GM23338 (cell line): ENCODE data around the gene TPST1. TPM values are rescaled to one million over a fixed set of nuclear protein-coding genes. Genes with fewer than 3 reads are reported as not detected.
A peak's percentile ranks its signal among the peaks of the same experiment; 100 is the strongest.

ENCODE experiments used
- ATAC-seq: fragments of 200-7000 bp; cut with Tn5 transposase; 3 replicates; pipeline ENCODE4 v1.9.1; 2020
- DNase-seq: peaks from one replicate; pipeline ENCODE4 v3.0.0-alpha.2; 2015; ENCODE audit warnings: low spot score
- H2AFZ ChIP-seq: fragments of 200-600 bp; sonication (generic); 2 replicates; pipeline ENCODE4 v1.8.0; 2016; ENCODE audit warnings: antibody characterized with exemption, mild to moderate bottlenecking, moderate library complexity
- H3F3A ChIP-seq: fragments of 200-600 bp; sonication (generic); replicated peaks from 2 replicates; pipeline ENCODE4 v1.8.0; 2017; ENCODE audit warnings: antibody characterized with exemption, mixed run types, low read depth
- H3K27ac ChIP-seq: fragments of 200-600 bp; sonication (generic); 2 replicates; pipeline ENCODE4 v1.6.1; 2016; ENCODE audit warnings: low read depth
- H3K27me3 ChIP-seq: fragments of 200-600 bp; sonication (generic); 2 replicates; pipeline ENCODE4 v1.8.0; 2016; ENCODE audit warnings: mild to moderate bottlenecking, mixed run types, moderate library complexity; ENCODE audit not compliant: insufficient read depth
- H3K36me3 ChIP-seq: fragments of 200-600 bp; sonication (generic); 2 replicates; pipeline ENCODE4 v1.8.0; 2016; ENCODE audit warnings: mild to moderate bottlenecking; ENCODE audit not compliant: insufficient read depth
- H3K4me1 ChIP-seq: fragments of 200-600 bp; sonication (generic); 2 replicates; pipeline ENCODE4 v1.8.0; 2016; ENCODE audit warnings: mild to moderate bottlenecking, moderate library complexity; ENCODE audit not compliant: insufficient read depth
- H3K4me2 ChIP-seq: fragments of 200-600 bp; sonication (generic); 2 replicates; pipeline ENCODE4 v1.7.1; 2017; ENCODE audit warnings: mixed run types
- H3K4me3 ChIP-seq: fragments of 200-600 bp; sonication (generic); 2 replicates; pipeline ENCODE4 v1.6.1; 2016; ENCODE audit warnings: mixed run types
- H3K79me2 ChIP-seq: fragments of 200-600 bp; sonication (generic); replicated peaks from 2 replicates; pipeline ENCODE4 v1.8.0; 2017; ENCODE audit warnings: mild to moderate bottlenecking; ENCODE audit not compliant: insufficient read depth
- H3K9me2 ChIP-seq: fragments of 200-600 bp; sonication (generic); 2 replicates; pipeline ENCODE4 v1.8.0; 2017; ENCODE audit not compliant: insufficient read depth
- H4K20me1 ChIP-seq: fragments of 200-600 bp; sonication (generic); replicated peaks from 2 replicates; pipeline ENCODE4 v1.8.0; 2017; ENCODE audit warnings: mild to moderate bottlenecking; ENCODE audit not compliant: insufficient read depth
- H3K27ac Mint-ChIP-seq: 2 replicates; pipeline ENCODE4 v1.8.0; 2020; ENCODE audit warnings: inconsistent platforms, mild to moderate bottlenecking, moderate library complexity, mixed read lengths
- H3K27me3 Mint-ChIP-seq: 3 replicates; pipeline ENCODE4 v1.8.0; 2022; ENCODE audit warnings: low read depth, mild to moderate bottlenecking, moderate library complexity, mixed read lengths, inconsistent platforms; ENCODE audit not compliant: insufficient read depth, poor library complexity
- H3K36me3 Mint-ChIP-seq: 3 replicates; pipeline ENCODE4 v1.8.0; 2021; ENCODE audit warnings: low read depth, mild to moderate bottlenecking, inconsistent platforms, moderate library complexity, mixed read lengths
- H3K4me1 Mint-ChIP-seq: 3 replicates; pipeline ENCODE4 v1.8.0; 2020; ENCODE audit warnings: mild to moderate bottlenecking, inconsistent platforms, mixed read lengths
- H3K4me3 Mint-ChIP-seq: 3 replicates; pipeline ENCODE4 v1.8.0; 2021; ENCODE audit warnings: moderate library complexity, mild to moderate bottlenecking, inconsistent platforms, mixed read lengths
- H3K9me3 Mint-ChIP-seq: 3 replicates; pipeline ENCODE4 v1.8.0; 2020; ENCODE audit warnings: moderate library complexity, mild to moderate bottlenecking, inconsistent platforms, mixed read lengths
- EZH2phosphoT487 ChIP-seq: fragments of 200-600 bp; sonication (generic); IDR thresholded peaks from one replicate; pipeline ENCODE4 v1.8.1; 2018; ENCODE audit warnings: antibody characterized with exemption; ENCODE audit not compliant: unreplicated experiment
- POLR2AphosphoS5 ChIP-seq: IDR thresholded peaks from 2 replicates; pipeline ENCODE4 v1.6.1; 2016; ENCODE audit warnings: antibody characterized with exemption, low read depth
- STAT1 ChIP-seq: IDR thresholded peaks from one replicate; pipeline ENCODE4 v1.6.1; 2016; ENCODE audit warnings: antibody characterized with exemption; ENCODE audit not compliant: unreplicated experiment
- ZNF114 ChIP-seq: fragments of 250-450 bp; sonication (Bioruptor Pico); IDR thresholded peaks from 2 replicates; pipeline ENCODE4 v1.5.0; 2020; ENCODE audit warnings: mild to moderate bottlenecking, moderate library complexity
- ZNF331 ChIP-seq: fragments of 250-450 bp; sonication (Bioruptor Pico); IDR thresholded peaks from 2 replicates; pipeline ENCODE4 v1.5.0; 2020; ENCODE audit warnings: low read depth, mild to moderate bottlenecking, moderate library complexity
- polyA plus RNA-seq: library from polyadenylated mRNA; unstranded; fragments of >200 nt; fragmentation: Nextera tagmentation; extraction: Ambion mirVana; gene quantifications from 2 replicates; pipeline ENCODE4 v1.2.1, GENCODE V29; 2016
- total RNA-seq: library from RNA; depleted of rRNA; stranded (reverse); fragments of >200 nt; shearing (Covaris generic); gene quantifications from 2 replicates; pipeline ENCODE4 v1.2.3, GENCODE V29; 2014
- TF ChIP-seq, protein P1 (sequence below): IDR thresholded peaks from one replicate; pipeline ENCODE4 v1.6.1; 2018; ENCODE audit warnings: antibody characterized with exemption; ENCODE audit not compliant: unreplicated experiment
- TF ChIP-seq, protein P2 (sequence below): IDR thresholded peaks from 2 replicates; pipeline ENCODE4 v1.6.1; 2016; ENCODE audit warnings: antibody characterized with exemption
- TF ChIP-seq, protein P3 (sequence below): fragments of 250-450 bp; sonication (Bioruptor Pico); IDR thresholded peaks from 2 replicates; pipeline ENCODE4 v1.5.0; 2020; ENCODE audit warnings: mild to moderate bottlenecking, moderate library complexity

TPST1 gene
- total and polyA plus RNA-seq, 2 experiments from 2014 or later: 10.7 to 19.2 TPM

DNA sequence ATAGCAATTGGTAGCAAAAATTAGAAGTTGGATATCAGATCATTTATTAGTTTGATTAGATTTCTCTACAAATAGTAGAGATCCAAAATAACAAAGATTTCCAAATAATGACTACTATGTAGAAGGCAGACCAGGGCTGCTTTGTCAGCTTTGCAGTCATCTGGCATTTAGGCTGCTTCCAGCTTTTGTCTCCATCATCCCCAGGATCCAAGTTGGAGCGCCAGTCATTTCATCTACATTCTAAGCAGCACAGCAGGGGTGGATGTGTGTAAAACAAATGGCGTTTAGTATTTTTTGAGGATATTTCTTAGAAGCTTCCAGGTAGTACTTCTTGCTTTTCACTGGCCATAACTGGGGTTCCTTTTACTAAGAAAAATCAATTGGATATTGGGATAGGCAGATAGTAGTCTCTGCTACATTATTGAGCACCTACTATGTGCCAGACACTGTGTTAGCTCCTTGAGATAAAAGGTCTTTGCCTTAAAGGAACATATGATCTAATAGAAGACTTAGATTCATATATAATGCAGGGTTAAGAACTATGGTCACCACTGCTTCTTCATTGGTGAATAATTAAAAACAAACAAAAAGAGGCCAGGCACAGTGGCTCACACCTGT is 41.5 kb downstream of the TPST1 start:
- ATAC-seq (peak; percentile 55; the same call in 2 of the 3 replicates), DNase-seq (peak; percentile 47)
- H3K9me2 ChIP-seq: 0 out of 2 replicates have a peak, but pooled peaks cover 3% of the 10 kb centered on the region
- Mint-ChIP-seq H3K9me3 (no peaks in the 10 kb centered on the region), H3K27ac (0 out of 2 replicates have a peak overlapping the region, but pooled peaks have one; percentile 17), H3K4me1 (peaks cover 12% of the 10 kb centered on the region), H3K27me3 (no peaks in the 10 kb centered on the region), H3K36me3 (no peaks in the 10 kb centered on the region), H3K4me3 (no peak overlapping the region)
- no peaks in the 10 kb centered on the region for H3K4me1 ChIP-seq
- TF ChIP-seq ZNF114 (CRISPR knock-in tag): no peak
- TF ChIP-seq EZH2phosphoT487: no peak
- TF ChIP-seq, protein P1, sequence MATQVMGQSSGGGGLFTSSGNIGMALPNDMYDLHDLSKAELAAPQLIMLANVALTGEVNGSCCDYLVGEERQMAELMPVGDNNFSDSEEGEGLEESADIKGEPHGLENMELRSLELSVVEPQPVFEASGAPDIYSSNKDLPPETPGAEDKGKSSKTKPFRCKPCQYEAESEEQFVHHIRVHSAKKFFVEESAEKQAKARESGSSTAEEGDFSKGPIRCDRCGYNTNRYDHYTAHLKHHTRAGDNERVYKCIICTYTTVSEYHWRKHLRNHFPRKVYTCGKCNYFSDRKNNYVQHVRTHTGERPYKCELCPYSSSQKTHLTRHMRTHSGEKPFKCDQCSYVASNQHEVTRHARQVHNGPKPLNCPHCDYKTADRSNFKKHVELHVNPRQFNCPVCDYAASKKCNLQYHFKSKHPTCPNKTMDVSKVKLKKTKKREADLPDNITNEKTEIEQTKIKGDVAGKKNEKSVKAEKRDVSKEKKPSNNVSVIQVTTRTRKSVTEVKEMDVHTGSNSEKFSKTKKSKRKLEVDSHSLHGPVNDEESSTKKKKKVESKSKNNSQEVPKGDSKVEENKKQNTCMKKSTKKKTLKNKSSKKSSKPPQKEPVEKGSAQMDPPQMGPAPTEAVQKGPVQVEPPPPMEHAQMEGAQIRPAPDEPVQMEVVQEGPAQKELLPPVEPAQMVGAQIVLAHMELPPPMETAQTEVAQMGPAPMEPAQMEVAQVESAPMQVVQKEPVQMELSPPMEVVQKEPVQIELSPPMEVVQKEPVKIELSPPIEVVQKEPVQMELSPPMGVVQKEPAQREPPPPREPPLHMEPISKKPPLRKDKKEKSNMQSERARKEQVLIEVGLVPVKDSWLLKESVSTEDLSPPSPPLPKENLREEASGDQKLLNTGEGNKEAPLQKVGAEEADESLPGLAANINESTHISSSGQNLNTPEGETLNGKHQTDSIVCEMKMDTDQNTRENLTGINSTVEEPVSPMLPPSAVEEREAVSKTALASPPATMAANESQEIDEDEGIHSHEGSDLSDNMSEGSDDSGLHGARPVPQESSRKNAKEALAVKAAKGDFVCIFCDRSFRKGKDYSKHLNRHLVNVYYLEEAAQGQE: no peak
- no peak for TF ChIP-seq ZNF331 (CRISPR knock-in tag)
- TF ChIP-seq, protein P2, sequence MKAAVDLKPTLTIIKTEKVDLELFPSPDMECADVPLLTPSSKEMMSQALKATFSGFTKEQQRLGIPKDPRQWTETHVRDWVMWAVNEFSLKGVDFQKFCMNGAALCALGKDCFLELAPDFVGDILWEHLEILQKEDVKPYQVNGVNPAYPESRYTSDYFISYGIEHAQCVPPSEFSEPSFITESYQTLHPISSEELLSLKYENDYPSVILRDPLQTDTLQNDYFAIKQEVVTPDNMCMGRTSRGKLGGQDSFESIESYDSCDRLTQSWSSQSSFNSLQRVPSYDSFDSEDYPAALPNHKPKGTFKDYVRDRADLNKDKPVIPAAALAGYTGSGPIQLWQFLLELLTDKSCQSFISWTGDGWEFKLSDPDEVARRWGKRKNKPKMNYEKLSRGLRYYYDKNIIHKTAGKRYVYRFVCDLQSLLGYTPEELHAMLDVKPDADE: no peak
- TF ChIP-seq STAT1: no peak
- TF ChIP-seq POLR2AphosphoS5: no peak
- TF ChIP-seq, protein P3, sequence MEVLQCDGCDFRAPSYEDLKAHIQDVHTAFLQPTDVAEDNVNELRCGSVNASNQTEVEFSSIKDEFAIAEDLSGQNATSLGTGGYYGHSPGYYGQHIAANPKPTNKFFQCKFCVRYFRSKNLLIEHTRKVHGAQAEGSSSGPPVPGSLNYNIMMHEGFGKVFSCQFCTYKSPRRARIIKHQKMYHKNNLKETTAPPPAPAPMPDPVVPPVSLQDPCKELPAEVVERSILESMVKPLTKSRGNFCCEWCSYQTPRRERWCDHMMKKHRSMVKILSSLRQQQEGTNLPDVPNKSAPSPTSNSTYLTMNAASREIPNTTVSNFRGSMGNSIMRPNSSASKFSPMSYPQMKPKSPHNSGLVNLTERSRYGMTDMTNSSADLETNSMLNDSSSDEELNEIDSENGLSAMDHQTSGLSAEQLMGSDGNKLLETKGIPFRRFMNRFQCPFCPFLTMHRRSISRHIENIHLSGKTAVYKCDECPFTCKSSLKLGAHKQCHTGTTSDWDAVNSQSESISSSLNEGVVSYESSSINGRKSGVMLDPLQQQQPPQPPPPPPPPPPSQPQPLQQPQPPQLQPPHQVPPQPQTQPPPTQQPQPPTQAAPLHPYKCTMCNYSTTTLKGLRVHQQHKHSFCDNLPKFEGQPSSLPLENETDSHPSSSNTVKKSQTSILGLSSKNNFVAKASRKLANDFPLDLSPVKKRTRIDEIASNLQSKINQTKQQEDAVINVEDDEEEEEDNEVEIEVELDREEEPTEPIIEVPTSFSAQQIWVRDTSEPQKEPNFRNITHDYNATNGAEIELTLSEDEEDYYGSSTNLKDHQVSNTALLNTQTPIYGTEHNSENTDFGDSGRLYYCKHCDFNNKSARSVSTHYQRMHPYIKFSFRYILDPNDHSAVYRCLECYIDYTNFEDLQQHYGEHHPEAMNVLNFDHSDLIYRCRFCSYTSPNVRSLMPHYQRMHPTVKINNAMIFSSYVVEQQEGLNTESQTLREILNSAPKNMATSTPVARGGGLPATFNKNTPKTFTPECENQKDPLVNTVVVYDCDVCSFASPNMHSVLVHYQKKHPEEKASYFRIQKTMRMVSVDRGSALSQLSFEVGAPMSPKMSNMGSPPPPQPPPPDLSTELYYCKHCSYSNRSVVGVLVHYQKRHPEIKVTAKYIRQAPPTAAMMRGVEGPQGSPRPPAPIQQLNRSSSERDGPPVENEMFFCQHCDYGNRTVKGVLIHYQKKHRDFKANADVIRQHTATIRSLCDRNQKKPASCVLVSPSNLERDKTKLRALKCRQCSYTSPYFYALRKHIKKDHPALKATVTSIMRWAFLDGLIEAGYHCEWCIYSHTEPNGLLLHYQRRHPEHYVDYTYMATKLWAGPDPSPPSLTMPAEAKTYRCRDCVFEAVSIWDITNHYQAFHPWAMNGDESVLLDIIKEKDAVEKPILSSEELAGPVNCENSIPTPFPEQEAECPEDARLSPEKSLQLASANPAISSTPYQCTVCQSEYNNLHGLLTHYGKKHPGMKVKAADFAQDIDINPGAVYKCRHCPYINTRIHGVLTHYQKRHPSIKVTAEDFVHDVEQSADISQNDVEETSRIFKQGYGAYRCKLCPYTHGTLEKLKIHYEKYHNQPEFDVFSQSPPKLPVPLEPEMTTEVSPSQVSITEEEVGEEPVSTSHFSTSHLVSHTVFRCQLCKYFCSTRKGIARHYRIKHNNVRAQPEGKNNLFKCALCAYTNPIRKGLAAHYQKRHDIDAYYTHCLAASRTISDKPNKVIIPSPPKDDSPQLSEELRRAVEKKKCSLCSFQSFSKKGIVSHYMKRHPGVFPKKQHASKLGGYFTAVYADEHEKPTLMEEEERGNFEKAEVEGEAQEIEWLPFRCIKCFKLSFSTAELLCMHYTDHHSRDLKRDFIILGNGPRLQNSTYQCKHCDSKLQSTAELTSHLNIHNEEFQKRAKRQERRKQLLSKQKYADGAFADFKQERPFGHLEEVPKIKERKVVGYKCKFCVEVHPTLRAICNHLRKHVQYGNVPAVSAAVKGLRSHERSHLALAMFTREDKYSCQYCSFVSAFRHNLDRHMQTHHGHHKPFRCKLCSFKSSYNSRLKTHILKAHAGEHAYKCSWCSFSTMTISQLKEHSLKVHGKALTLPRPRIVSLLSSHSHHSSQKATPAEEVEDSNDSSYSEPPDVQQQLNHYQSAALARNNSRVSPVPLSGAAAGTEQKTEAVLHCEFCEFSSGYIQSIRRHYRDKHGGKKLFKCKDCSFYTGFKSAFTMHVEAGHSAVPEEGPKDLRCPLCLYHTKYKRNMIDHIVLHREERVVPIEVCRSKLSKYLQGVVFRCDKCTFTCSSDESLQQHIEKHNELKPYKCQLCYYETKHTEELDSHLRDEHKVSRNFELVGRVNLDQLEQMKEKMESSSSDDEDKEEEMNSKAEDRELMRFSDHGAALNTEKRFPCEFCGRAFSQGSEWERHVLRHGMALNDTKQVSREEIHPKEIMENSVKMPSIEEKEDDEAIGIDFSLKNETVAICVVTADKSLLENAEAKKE (CRISPR knock-in tag): no peak
- H3K4me2 ChIP-seq: no peak overlapping the region
- H3F3A ChIP-seq: no peaks in the 10 kb centered on the region
- H4K20me1 ChIP-seq: peaks cover 7% of the 10 kb centered on the region; the same call in 1 of the 2 replicates
- no peak overlapping the region for H3K4me3 ChIP-seq
- H3K27ac ChIP-seq: no peak overlapping the region
- no peaks in the 10 kb centered on the region for H3K27me3 ChIP-seq
- H3K36me3 ChIP-seq: no peaks in the 10 kb centered on the region
- no peaks in the 10 kb centered on the region; the same call in none of the 2 replicates for H3K79me2 ChIP-seq
- no peak overlapping the region for H2AFZ ChIP-seq
